KOPT-K1 (cell line): Measurements from ENCODE around the gene GPRASP3.

Experiments used
- H3K27ac ChIP-seq: fragments of 200-600 bp; sonication (generic); 2 replicates; pipeline ENCODE4 v1.5.1; 2016; ENCODE audit warnings: antibody characterized with exemption, mild to moderate bottlenecking, low read depth, low read length; ENCODE audit not compliant: poor library complexity, severe bottlenecking
- H3K36me3 ChIP-seq: fragments of 200-600 bp; sonication (generic); 2 replicates; pipeline ENCODE4 v1.5.1; 2017; ENCODE audit warnings: antibody characterized with exemption, mild to moderate bottlenecking, low read length, moderate library complexity; ENCODE audit not compliant: insufficient read depth
- H3K9me3 ChIP-seq: fragments of 200-600 bp; sonication (generic); 2 replicates; pipeline ENCODE4 v1.5.1; 2017; ENCODE audit warnings: antibody characterized with exemption, low read length, mild to moderate bottlenecking; ENCODE audit not compliant: insufficient read depth, poor library complexity, severe bottlenecking

Gene GPRASP3

DNA sequence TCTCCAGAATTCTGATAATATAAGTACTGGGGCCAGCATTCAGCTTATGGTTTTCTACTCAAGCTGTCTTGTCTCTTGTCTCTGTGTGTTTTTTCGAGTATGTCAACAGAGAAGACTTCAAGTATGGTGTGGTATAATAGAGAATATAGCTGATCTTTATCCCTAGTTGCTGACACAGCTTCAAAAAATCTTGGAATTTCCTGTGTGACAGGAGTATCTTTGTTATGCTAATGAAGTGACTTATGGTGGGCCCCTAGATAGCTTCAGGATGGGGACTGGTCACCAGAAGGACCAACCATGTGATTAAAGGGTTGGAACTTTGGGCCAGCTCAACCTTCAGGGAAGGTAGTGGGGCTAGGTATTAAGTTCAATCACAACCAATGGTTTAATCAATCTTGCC is 2.9 kb downstream of the GPRASP3 start:
- H3K27ac ChIP-seq: no peak overlapping the region
- H3K36me3 ChIP-seq: no peaks in the 10 kb centered on the region
- H3K9me3 ChIP-seq: no peaks in the 10 kb centered on the region

GRCh38 chrX:102727761-102728160 is 7.2 kb downstream of the GPRASP3 start:
- no peaks in the 10 kb centered on the region for H3K36me3 ChIP-seq
- H3K9me3 ChIP-seq: no peaks in the 10 kb centered on the region
- no peak overlapping the region for H3K27ac ChIP-seq

GRCh38 chrX:102728646-102729045 is 8.1 kb downstream of the GPRASP3 start:
- no peak overlapping the region for H3K27ac ChIP-seq
- no peaks in the 10 kb centered on the region for H3K36me3 ChIP-seq
- H3K9me3 ChIP-seq: no peaks in the 10 kb centered on the region

GRCh38 chrX:102739657-102740056 is 19.1 kb downstream of the GPRASP3 start:
- Histone ChIP-seq H3K27ac (no peak overlapping the region), H3K36me3 (no peaks in the 10 kb centered on the region), H3K9me3 (no peaks in the 10 kb centered on the region)

DNA sequence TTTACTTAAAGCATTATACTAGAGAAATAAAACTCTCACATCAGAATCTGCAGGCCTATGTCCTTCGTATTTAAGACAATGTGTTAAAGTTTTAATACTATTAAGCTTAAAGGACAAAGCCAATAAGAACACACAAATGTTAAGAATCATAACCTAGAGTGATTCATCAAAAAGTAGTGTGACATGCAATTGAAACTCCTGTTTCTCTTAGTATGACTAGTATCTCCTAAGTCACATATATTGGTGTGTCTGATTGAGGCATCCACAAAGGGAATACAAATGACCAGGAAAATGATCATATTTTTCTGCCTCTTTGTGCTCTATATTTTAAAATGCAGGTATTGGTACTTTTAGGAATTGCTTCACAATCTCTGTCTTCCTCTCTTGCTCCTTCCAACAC is 23.8 kb downstream of the GPRASP3 start:
- H3K27ac ChIP-seq: no peak overlapping the region
- H3K9me3 ChIP-seq: no peaks in the 10 kb centered on the region
- H3K36me3 ChIP-seq: no peaks in the 10 kb centered on the region

GRCh38 chrX:102745513-102745856 is 24.9 kb downstream of the GPRASP3 start:
- Histone ChIP-seq H3K27ac (no peak overlapping the region), H3K9me3 (no peaks in the 10 kb centered on the region), H3K36me3 (no peaks in the 10 kb centered on the region)

DNA sequence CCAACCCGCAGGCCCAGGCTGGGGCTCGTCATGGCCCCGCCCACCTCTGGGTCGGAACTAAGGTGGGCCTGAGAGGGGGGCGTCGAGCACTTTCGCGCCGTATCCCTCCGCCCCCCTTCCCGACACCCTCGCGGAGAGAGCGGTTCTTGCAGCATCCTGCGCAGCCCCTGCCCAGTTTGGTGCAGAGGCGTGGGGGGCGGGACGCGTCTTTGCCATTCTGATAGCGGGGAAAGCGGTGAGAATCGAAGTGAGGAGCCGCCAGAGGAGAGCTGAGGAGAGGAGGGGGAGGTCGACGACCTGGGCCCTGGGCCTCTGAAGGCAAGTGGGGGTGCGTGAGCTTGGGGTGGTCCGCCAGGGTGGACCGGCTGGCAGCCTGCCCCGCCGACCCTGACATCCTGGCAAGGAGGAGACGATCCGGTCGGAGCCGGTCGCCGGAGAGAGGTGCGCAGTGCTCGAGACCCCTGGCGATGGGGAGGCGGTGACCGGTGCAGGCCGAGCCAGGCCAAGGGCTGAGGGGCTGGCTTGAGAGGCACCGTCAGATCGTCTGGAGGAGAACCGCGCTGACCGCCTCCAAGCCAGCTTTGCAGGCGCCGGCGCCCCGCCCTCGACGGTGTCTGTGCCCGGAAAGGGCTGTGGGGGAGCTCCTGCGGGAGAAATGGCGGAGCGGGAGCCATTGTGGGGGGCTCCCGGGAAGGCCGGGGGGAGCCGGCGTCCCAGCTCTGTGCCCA is 25.5 kb downstream of the GPRASP3 start:
- no peaks in the 10 kb centered on the region for H3K9me3 ChIP-seq
- H3K27ac ChIP-seq: no peak overlapping the region
- H3K36me3 ChIP-seq: no peaks in the 10 kb centered on the region

DNA sequence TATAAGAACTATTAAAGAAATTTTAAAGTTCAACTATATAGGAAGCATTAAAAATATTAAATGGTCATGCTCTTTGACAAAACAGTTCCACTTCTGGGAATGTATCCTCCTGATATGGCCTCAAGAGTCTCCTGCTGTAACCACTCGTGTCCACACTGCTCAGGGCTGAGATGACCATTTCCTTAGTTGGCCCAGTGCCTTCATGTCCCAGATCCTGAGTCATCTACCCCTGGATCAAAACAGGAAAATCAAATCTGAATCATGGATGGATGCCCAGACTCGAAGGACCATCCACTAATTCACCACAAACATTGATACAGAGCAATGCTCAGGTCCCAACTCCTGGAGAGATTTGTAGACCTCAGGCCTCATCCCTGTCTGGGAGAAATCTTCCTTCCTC is 44.7 kb downstream of the GPRASP3 start:
- Histone ChIP-seq H3K36me3 (no peaks in the 10 kb centered on the region), H3K27ac (no peak overlapping the region), H3K9me3 (no peaks in the 10 kb centered on the region)

DNA sequence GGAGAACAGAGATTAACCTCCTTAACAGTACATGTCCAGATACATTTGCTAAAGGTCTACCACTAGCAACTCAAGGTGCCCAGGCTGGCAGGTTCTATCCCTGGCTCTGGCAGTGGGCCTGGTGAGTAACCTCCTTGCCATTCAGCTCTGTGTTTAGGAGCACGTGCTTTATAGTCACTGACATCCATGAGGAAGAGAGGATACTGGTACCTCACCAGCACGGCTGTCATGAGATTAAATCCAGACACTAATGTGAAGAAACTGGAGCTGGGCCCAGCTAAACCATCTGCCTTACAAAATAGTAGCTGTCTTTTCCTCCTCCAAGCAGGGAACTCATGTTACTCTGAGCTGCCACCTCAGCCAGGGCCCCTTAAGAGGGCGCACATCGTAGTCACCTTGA is 45.3 kb downstream of the GPRASP3 start:
- Histone ChIP-seq H3K9me3 (no peaks in the 10 kb centered on the region), H3K27ac (no peak overlapping the region)

GRCh38 chrX:102767287-102767686 is 46.7 kb downstream of the GPRASP3 start:
- H3K9me3 ChIP-seq: no peaks in the 10 kb centered on the region
- H3K36me3 ChIP-seq: no peaks in the 10 kb centered on the region

More for the DNA sequence above, 45.3 kb downstream of the GPRASP3 start:
- H3K36me3 ChIP-seq: no peaks in the 10 kb centered on the region

DNA sequence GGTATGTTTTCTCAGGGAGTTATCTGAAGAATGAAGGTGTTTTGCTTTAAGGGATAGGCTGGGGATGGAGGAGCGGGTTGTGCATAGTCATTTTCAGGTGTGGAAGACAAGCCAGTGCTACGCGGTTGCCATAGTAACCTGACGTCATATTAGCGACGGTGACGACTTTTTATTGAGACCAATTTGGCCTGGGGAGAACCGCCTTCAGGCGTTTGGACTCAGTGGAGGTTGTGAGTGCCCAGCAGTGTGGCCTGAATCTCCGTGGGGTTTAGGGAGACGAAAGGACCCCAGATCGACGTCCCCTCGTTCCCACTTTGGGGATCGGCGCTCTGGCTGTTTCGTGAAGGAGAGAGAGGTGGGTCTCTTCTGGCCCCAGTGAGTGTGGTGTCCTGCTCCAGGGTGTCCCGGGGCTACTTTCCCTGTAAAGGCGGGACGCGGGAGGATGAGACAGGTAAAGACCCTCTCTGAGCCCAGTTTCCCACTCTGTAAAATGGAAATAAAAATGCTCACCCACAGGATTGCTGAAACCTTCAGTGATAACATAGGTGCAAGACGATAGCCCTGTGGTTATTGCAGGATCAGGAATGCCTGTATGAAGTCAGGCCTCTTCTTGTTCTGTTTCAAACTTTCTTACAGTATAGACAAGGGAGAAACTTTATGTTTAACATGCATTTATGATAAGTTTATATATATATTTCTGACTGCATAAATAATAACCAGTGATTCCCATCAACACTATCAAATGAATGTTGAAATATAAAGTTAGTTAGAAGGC is 48.6 kb downstream of the GPRASP3 start:
- Histone ChIP-seq H3K36me3 (no peaks in the 10 kb centered on the region), H3K9me3 (no peaks in the 10 kb centered on the region), H3K27ac (peak overlapping the region; percentile 57)

More at GRCh38 chrX:102767287-102767686, 46.7 kb downstream of the GPRASP3 start:
- no peak overlapping the region for H3K27ac ChIP-seq
